ENCODE results near the gene TPRKB. TPM values are rescaled to one million over a fixed set of nuclear protein-coding genes. Genes with fewer than 3 reads are reported as not detected.
"Not testable (repeated sequence)": the region's sequence is repeated elsewhere in the genome, so short reads cannot be mapped to it uniquely, and the experiment has no call there.

The TPRKB gene
- total and polyA plus RNA-seq, 4 donors = 21.3 to 76.5 (median 40.9) TPM

DNA sequence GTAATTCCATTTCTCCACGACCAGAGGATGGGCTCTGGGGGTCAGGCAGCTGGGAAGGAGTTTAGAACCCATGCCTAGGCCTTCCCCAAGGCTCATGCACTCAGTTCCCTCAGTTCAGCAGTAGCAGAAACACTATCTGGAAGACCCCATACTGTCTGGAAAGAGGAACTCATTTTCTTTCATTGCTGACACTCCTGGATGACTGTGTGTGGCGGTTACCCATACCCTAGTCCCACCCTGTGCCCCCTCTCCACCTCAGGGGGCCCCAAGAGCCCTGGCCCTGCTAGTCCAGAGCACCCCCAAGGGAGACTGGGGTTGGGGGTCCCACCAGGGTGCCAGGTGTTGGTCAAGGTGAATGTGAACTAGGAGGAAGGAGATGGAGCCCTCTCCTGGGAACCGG lies 29.5 kb downstream of the TPRKB start:
- no peak overlapping the region for H3K4me3 ChIP-seq (ENCODE audit: low read length in 2 of 2)
- intact Hi-C loops (cut with DNase I) = no loop called here
- no peak overlapping the region for H3K27ac ChIP-seq (ENCODE audit: low read depth in 1 of 2, low read length in 2 of 2)
- DNase-seq = no peak
- H3K9me3 ChIP-seq (ENCODE audit: control insufficient read depth, low read length) = no peaks in the 10 kb centered on the region
- H3K36me3 ChIP-seq (ENCODE audit: control insufficient read depth in 1 of 2, insufficient read depth in 2 of 2, low read length in 1 of 2) = no peaks in the 10 kb centered on the region
- no peak for ATAC-seq (ENCODE audit: low FRiP score)
- H3K4me1 ChIP-seq (ENCODE audit: control insufficient read depth in 1 of 2, insufficient read depth in 2 of 2, low read length in 2 of 2) = no peaks in the 10 kb centered on the region
- H3K27me3 ChIP-seq (ENCODE audit: control insufficient read depth in 1 of 2, insufficient read depth in 2 of 2, low read length in 1 of 2) = no peaks in the 10 kb centered on the region
- WGBS, 2 donors = 70 to 79% methylated on average over 3 of the region's 3 CpGs

DNA sequence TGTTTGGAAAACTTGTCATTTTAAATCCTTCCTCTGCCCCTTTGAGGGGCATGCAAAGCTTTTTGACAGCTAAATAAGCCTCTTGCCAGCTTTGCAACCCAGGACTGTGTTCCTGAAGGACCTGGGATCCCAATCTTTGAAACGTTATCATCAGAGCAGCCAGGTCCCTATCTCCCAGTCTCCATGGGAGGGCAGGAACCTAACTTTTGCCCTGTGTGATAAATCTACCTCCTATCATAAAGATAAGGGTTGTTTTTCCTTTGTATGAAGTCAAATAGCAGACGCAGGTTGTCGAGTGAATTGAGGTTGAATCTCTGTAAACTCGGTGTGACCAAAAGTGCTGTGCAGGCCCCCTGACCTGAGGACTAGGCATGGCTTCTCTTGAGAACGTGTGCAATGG lies 30.1 kb downstream of the TPRKB start:
- WGBS, 2 donors = 60 to 70% methylated on average over 5 of the region's 5 CpGs
- H3K4me3 ChIP-seq (ENCODE audit: low read length in 2 of 2) = no peak overlapping the region
- H3K9me3 ChIP-seq (ENCODE audit: control insufficient read depth, low read length) = no peaks in the 10 kb centered on the region
- intact Hi-C loops (cut with DNase I) = no loop called here
- H3K27ac ChIP-seq (ENCODE audit: low read depth in 1 of 2, low read length in 2 of 2) = no peak overlapping the region
- no peaks in the 10 kb centered on the region for H3K4me1 ChIP-seq (ENCODE audit: control insufficient read depth in 1 of 2, insufficient read depth in 2 of 2, low read length in 2 of 2)
- DNase-seq = no peak
- no peaks in the 10 kb centered on the region for H3K36me3 ChIP-seq (ENCODE audit: control insufficient read depth in 1 of 2, insufficient read depth in 2 of 2, low read length in 1 of 2)
- no peak for ATAC-seq (ENCODE audit: low FRiP score)
- no peaks in the 10 kb centered on the region for H3K27me3 ChIP-seq (ENCODE audit: control insufficient read depth in 1 of 2, insufficient read depth in 2 of 2, low read length in 1 of 2)

DNA sequence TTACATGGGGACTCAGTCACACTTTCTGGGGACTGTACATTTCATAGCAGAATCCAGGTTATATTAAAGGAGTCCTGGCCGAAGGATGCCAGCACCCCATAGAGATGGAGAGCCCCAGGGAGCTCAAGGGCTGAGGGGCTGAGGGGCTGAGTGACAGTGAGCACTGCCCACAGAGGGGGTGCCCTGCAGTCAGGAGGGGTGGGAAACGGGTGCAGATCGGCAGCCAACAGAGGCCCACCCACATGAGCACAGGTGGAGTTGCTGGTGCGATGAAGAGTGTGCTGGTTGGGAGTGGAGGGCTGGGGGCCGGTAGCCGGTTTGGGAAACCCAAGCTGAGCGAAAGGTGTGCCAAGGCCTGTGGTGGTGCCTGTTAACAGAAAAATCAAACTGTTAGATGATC lies 32.1 kb downstream of the TPRKB start:
- intact Hi-C loops (cut with DNase I) = no loop called here
- Histone ChIP-seq H3K36me3 (ENCODE audit: control insufficient read depth in 1 of 2, insufficient read depth in 2 of 2, low read length in 1 of 2) (no peaks in the 10 kb centered on the region), H3K27ac (ENCODE audit: low read depth in 1 of 2, low read length in 2 of 2) (no peak overlapping the region), H3K4me1 (ENCODE audit: control insufficient read depth in 1 of 2, insufficient read depth in 2 of 2, low read length in 2 of 2) (no peaks in the 10 kb centered on the region), H3K27me3 (ENCODE audit: control insufficient read depth in 1 of 2, insufficient read depth in 2 of 2, low read length in 1 of 2) (no peaks in the 10 kb centered on the region), H3K9me3 (ENCODE audit: control insufficient read depth, low read length) (no peaks in the 10 kb centered on the region), H3K4me3 (ENCODE audit: low read length in 2 of 2) (no peak overlapping the region)
- 89 to 93% methylated on average over 7 of the region's 7 CpGs for WGBS, 2 donors
- ATAC-seq (ENCODE audit: low FRiP score) (no peak), DNase-seq (no peak)

DNA sequence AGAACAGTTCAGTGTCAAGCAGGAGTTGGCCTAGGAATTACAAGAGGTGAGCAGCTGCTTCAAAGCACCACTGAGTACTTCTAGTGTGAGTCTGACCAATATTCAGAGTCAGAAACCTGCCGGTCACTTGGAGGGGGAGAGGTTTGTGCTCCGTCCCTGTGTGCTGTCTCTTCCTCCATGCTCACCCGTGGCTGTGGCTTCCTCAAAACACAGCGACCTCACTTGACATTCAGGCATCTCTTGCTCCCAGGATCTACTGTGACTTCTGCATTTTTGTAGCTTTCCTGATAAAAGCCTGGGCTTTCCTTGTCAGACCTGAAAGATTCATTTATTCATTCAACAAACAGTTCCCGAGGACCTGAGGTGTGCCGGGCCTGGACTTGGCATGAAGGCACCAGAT lies 32.9 kb downstream of the TPRKB start:
- H3K27me3 ChIP-seq (ENCODE audit: control insufficient read depth in 1 of 2, insufficient read depth in 2 of 2, low read length in 1 of 2) = no peaks in the 10 kb centered on the region
- DNase-seq (no peak), ATAC-seq (ENCODE audit: low FRiP score) (no peak)
- intact Hi-C loops (cut with DNase I) = no loop called here
- no peaks in the 10 kb centered on the region for H3K36me3 ChIP-seq (ENCODE audit: control insufficient read depth in 1 of 2, insufficient read depth in 2 of 2, low read length in 1 of 2)
- no peak overlapping the region for H3K4me3 ChIP-seq (ENCODE audit: low read length in 2 of 2)
- H3K4me1 ChIP-seq (ENCODE audit: control insufficient read depth in 1 of 2, insufficient read depth in 2 of 2, low read length in 2 of 2) = no peaks in the 10 kb centered on the region
- 67 to 75% methylated on average over 6 of the region's 6 CpGs for WGBS, 2 donors
- H3K27ac ChIP-seq (ENCODE audit: low read depth in 1 of 2, low read length in 2 of 2) = no peak overlapping the region
- H3K9me3 ChIP-seq (ENCODE audit: control insufficient read depth, low read length) = no peaks in the 10 kb centered on the region

DNA sequence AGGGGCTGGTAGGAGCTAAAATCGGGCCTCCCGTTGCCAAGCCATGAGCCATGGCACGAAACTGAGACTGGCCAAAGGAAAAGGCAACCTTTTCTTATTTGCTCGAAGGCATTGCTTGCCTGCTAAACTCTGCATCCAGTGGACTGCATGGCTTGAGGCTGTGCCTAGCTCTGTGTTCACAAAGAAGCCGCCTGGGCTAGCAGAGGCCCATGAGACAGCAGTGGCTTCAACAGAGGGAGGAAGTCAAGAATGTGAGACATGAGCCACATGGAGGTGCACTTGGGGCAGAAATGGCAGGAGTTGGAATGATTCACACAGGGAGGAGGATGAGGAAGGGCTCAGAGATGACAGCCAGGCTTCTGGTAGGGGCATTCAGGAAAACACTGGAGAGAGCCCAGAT lies 33.5 kb downstream of the TPRKB start:
- Histone ChIP-seq H3K4me3 (ENCODE audit: low read length in 2 of 2) (no peak overlapping the region), H3K27me3 (ENCODE audit: control insufficient read depth in 1 of 2, insufficient read depth in 2 of 2, low read length in 1 of 2) (no peaks in the 10 kb centered on the region), H3K36me3 (ENCODE audit: control insufficient read depth in 1 of 2, insufficient read depth in 2 of 2, low read length in 1 of 2) (no peaks in the 10 kb centered on the region), H3K9me3 (ENCODE audit: control insufficient read depth, low read length) (no peaks in the 10 kb centered on the region), H3K27ac (ENCODE audit: low read depth in 1 of 2, low read length in 2 of 2) (no peak overlapping the region), H3K4me1 (ENCODE audit: control insufficient read depth in 1 of 2, insufficient read depth in 2 of 2, low read length in 2 of 2) (no peaks in the 10 kb centered on the region)
- ATAC-seq (ENCODE audit: low FRiP score) = no peak
- WGBS, 2 donors = 88 to 99% methylated on average over 5 of the region's 5 CpGs
- intact Hi-C loops (cut with DNase I) = no loop called here
- DNase-seq = no peak

DNA sequence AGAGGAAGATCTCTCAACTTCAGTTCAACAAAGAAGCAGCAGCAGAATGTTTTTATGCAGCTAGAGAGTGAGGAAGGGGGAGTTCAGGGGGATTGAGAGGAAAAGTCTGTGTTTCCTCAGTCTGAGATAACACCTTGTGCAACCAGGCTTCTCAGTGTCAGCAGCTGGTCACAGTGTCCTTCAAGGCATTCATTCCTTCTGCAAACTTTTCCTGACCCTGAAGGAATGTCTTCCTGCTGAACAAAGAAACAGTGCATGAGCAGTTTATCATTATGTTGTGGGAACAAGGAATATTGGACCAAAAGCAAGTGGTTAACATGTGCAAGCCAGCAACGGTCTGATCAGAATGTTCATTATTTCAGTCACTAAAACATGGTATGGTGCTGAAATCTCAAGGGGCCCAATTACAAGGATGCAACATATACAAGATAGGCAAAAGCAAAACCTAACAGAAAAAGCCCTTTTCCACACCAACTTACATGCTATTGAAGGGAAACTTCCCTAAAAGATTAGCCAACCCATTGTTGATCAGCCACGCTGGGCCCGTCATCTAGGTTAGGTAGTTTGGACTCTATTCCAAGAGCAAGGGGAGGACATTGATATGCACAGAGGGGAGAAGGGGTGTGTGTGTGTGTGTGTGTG lies 34.2 kb downstream of the TPRKB start:
- DNase-seq; intact Hi-C loops (cut with DNase I); H3K36me3 ChIP-seq (ENCODE audit: control insufficient read depth in 1 of 2, insufficient read depth in 2 of 2, low read length in 1 of 2); H3K27me3 ChIP-seq (ENCODE audit: control insufficient read depth in 1 of 2, insufficient read depth in 2 of 2, low read length in 1 of 2); H3K9me3 ChIP-seq (ENCODE audit: control insufficient read depth, low read length); H3K4me3 ChIP-seq (ENCODE audit: low read length in 2 of 2); H3K4me1 ChIP-seq (ENCODE audit: control insufficient read depth in 1 of 2, insufficient read depth in 2 of 2, low read length in 2 of 2); ATAC-seq (ENCODE audit: low FRiP score); H3K27ac ChIP-seq (ENCODE audit: low read depth in 1 of 2, low read length in 2 of 2): not testable (repeated sequence)
- 56 to 68% methylated on average over 3 of the region's 3 CpGs for WGBS, 2 donors

DNA sequence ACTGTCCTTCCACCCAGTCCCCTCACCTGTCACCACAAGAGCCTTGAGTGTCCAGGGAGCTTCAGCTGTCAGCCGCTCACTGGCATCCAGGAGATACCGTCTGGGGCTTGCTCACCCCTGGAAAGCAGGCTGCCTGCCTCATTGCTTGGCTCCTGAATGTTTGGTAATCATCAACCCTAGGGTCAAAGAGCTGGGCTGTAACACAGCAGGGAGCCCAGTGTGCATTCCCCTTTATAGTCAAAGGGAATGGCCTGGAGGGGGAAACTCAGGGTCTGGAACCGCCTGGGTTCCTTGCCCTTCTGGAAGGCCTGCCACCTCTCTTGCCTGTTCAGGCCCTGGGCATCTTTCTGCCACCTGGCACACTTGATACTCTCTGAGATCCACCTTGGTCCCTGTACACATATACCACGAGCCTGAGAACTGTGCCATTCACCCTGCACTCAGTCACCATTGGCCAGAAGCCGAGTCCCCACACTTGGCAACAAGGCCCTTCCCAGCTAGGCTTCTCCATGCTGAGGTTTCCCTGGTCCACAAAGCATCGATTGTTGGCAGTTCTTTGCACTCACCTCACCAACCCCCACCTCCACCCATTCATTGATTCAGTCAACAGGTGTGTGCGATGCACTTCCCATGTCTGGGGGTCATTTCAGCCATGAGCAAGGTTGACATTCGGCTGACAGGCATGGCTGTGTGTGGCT lies 35.0 kb downstream of the TPRKB start:
- Histone ChIP-seq H3K27me3 (ENCODE audit: control insufficient read depth in 1 of 2, insufficient read depth in 2 of 2, low read length in 1 of 2) (no peaks in the 10 kb centered on the region), H3K4me1 (ENCODE audit: control insufficient read depth in 1 of 2, insufficient read depth in 2 of 2, low read length in 2 of 2) (no peaks in the 10 kb centered on the region), H3K27ac (ENCODE audit: low read depth in 1 of 2, low read length in 2 of 2) (no peak overlapping the region), H3K9me3 (ENCODE audit: control insufficient read depth, low read length) (no peaks in the 10 kb centered on the region), H3K4me3 (ENCODE audit: low read length in 2 of 2) (no peak overlapping the region), H3K36me3 (ENCODE audit: control insufficient read depth in 1 of 2, insufficient read depth in 2 of 2, low read length in 1 of 2) (no peaks in the 10 kb centered on the region)
- intact Hi-C loops (cut with DNase I) = no loop called here
- WGBS, 2 donors = 81 to 84% methylated on average over 8 of the region's 8 CpGs
- no peak for ATAC-seq (ENCODE audit: low FRiP score)
- DNase-seq = no peak

DNA sequence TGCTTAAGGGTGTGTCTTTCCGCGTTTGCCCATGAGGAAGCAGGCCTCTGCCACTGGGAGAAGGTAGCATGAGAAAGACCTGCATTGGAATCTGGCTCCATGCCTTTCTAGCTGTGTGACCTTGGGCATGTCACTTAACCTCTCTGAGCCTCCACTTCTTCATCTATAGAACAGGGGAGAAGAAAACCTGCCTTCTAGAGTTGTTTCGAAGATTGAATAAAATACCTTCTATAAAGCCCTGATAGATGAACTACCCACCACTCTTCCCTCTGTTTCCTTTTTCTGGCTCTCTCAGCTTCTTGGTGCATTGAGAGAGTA lies 35.7 kb downstream of the TPRKB start:
- not testable (repeated sequence) for H3K27ac ChIP-seq (ENCODE audit: low read depth in 1 of 2, low read length in 2 of 2); H3K4me3 ChIP-seq (ENCODE audit: low read length in 2 of 2)

DNA sequence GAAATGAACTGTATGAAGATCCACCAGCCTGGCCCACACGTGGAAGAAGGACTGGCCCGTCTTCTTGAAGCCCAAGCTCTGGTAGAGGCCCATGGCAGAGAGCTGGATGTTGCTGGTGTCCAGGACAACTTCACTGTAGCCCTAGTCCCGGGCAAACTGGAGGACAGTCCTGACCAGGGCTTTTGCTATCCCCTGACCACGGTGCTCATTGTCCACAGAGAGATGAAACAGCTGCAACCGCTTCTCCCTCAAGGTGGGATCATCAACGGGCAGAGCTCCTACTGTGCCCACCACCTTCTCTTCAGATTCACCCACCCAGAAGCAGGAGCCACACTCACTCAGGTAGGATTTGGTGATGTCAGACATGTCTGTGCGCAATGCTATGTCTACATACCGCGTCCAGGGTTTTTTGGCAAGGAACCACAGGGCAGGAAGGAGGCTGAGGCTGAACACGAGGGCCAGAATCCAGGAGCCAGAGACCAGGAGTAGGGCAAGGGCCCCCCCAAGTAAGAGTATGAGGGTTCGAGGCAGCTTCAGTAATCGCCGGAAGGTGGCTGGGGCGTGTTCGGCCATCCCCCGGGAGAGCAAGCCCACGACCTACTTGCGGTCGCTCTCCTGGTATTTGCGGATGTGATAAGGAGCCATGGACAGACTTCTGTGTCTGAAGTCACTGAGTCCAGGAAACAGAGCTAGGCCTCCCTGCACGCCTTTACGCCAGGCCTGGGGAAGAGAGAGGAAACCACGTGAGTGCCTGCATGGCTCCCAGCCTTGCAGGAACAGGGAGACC lies 36.3 kb downstream of the TPRKB start:
- H3K27ac ChIP-seq (ENCODE audit: low read depth in 1 of 2, low read length in 2 of 2) = no peak overlapping the region
- H3K4me3 ChIP-seq (ENCODE audit: low read length in 2 of 2) = no peak overlapping the region
- intact Hi-C loops (cut with DNase I) = no loop called here
- H3K36me3 ChIP-seq (ENCODE audit: control insufficient read depth in 1 of 2, insufficient read depth in 2 of 2, low read length in 1 of 2) = no peaks in the 10 kb centered on the region
- H3K9me3 ChIP-seq (ENCODE audit: control insufficient read depth, low read length) = no peaks in the 10 kb centered on the region
- peaks cover 0 to 3% of the 10 kb centered on the region in 2 donors for H3K4me1 ChIP-seq (ENCODE audit: control insufficient read depth in 1 of 2, insufficient read depth in 2 of 2, low read length in 2 of 2)
- WGBS, 2 donors = 82 to 88% methylated on average over 23 of the region's 23 CpGs
- ATAC-seq (ENCODE audit: low FRiP score) = no peak
- no peak for DNase-seq
- H3K27me3 ChIP-seq (ENCODE audit: control insufficient read depth in 1 of 2, insufficient read depth in 2 of 2, low read length in 1 of 2) = no peaks in the 10 kb centered on the region

More for the DNA sequence above, 35.7 kb downstream of the TPRKB start:
- H3K27me3 ChIP-seq (ENCODE audit: control insufficient read depth in 1 of 2, insufficient read depth in 2 of 2, low read length in 1 of 2); ATAC-seq (ENCODE audit: low FRiP score); H3K4me1 ChIP-seq (ENCODE audit: control insufficient read depth in 1 of 2, insufficient read depth in 2 of 2, low read length in 2 of 2); DNase-seq; H3K9me3 ChIP-seq (ENCODE audit: control insufficient read depth, low read length); intact Hi-C loops (cut with DNase I); H3K36me3 ChIP-seq (ENCODE audit: control insufficient read depth in 1 of 2, insufficient read depth in 2 of 2, low read length in 1 of 2): not testable (repeated sequence)
- WGBS, 2 donors = 87 to 88% methylated on average over 3 of the region's 3 CpGs

Measured in aorta (tissue), 5 donors.